ENCODE measurements around the gene MRPL4.

DNA sequence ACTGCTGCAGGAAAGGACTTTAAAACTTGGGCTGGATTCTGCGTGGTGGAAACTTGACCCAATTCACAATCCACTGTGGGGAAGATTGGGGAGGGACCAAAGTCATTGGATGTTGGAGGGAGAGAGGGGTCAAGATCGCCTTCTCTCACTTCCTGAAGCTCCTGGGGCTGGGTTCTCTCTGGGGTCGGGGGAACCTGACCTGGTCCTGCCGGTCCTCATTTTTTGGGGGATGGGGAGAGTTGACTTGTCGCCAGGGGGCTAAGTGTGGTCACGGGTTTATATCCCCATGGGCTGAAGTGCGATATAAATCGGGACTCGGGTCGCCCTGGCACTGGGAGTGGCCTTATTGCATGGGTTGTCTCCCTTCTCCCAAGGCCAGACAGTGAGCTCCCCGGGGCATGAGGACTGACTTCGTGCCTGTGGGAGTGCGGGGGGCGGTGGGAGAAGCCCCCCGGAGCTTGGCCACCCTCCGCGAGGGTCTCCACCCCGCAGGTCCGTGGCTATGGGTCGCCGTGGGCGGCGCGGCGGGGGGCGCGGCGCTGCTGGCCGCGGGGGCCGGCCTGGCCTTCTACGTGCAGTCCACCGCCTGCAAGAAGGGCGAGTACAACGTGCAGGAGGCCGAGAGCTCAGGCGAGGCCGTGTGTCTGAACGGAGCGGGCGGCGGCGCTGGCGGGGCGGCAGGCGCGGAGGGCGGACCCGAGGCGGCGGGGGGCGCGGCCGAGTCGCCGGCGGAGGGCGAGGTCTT, 44.0 kb downstream of the MRPL4 start:
- TF ChIP-seq POLR2AphosphoS5 (IDR thresholded peaks at IDR 0.05; ENCODE audit: borderline replicate concordance, low read depth, low read length) (no peak), EZH2 (IDR thresholded peaks at IDR 0.05) (no peak), FOXP2 (optimal IDR thresholded peaks at IDR 0.05; ENCODE audit: control extremely low read depth, extremely low read length, insufficient read depth) (no peak)
